ENCODE results near the gene CFAP43. TPM values are rescaled to one million over a fixed set of nuclear protein-coding genes. Genes with fewer than 3 reads are reported as not detected.

The CFAP43 gene
- total and polyA plus RNA-seq, 2 of the 8 experiments (the other 6 are each of a cell fraction or from before 2014, with no cell fraction given), result 0.11 to 0.27 TPM

GRCh38 chr10:104130041-104130440 is 102.1 kb downstream of the CFAP43 start:
- CTCF ChIA-PET (ENCODE audit: partially characterized antibody), result interaction anchor here (0.8 to 2.9 kb wide), 4 partner anchors 8 to 60 kb away, joined by 3 to 13 read pairs (median 8); partner anchors contain the start of gene SFR1
- Histone ChIP-seq H3K27ac (ENCODE audit: low read depth, low read length) (no peak overlapping the region), H3K4me3 (ENCODE audit: extremely low read depth in 1 of 4, insufficient read depth in 2 of 4, low read depth in 3 of 4, low read length in 4 of 4) (no peak overlapping the region)
- TF ChIP-seq SAP30 (IDR thresholded peaks at IDR 0.05; ENCODE audit: insufficient read depth, insufficient replicate concordance, low read length) (no peak), EGR1 (IDR thresholded peaks at IDR 0.05; ENCODE audit: borderline replicate concordance, low read depth, low read length) (no peak), TCF12 (IDR thresholded peaks at IDR 0.05; ENCODE audit: low read depth, low read length) (no peak), ATF2 (IDR thresholded peaks at IDR 0.05; ENCODE audit: low read length) (no peak), RXRA (IDR thresholded peaks at IDR 0.05; ENCODE audit: insufficient read depth, low read depth, low read length) (no peak), NRF1 (IDR thresholded peaks at IDR 0.05; ENCODE audit: low read depth, low read length) (no peak), KDM1A (IDR thresholded peaks at IDR 0.05; ENCODE audit: borderline replicate concordance, low read length) (no peak)

More at GRCh38 chr10:104130041-104130440, 102.1 kb downstream of the CFAP43 start:
- H4K20me1 ChIP-seq (replicated peaks in 1 of 2; ENCODE audit: control insufficient read depth in 1 of 2, insufficient read depth in 2 of 2, low read length in 2 of 2), result no peaks in the 10 kb centered on the region
- no peaks in the 10 kb centered on the region for H3K79me2 ChIP-seq (ENCODE audit: control insufficient read depth in 1 of 2, insufficient read depth in 2 of 2, low read length in 2 of 2)
- H2BK15ac ChIP-seq (ENCODE audit: low read length), result no peak overlapping the region
- H4K8ac ChIP-seq (ENCODE audit: extremely low read depth, insufficient read depth, low read length), result no peak overlapping the region
- H3K27me3 ChIP-seq (replicated peaks in 1 of 4; ENCODE audit: control insufficient read depth in 3 of 4, extremely low read depth in 1 of 4, insufficient read depth in 3 of 4, low read length in 3 of 4), result peaks cover 0 to 2% (median 0%) of the 10 kb centered on the region in 4 experiments; a peak in 1 of 7 replicates
- H2AK5ac ChIP-seq (ENCODE audit: low read depth, low read length), result no peak overlapping the region
- no peak overlapping the region for H2BK12ac ChIP-seq (ENCODE audit: low read depth, low read length)
- no peak overlapping the region for H2BK5ac ChIP-seq (ENCODE audit: low read depth, low read length)
- no peaks in the 10 kb centered on the region for H3K79me1 ChIP-seq (ENCODE audit: low read depth, low read length)
- H3K14ac ChIP-seq (ENCODE audit: insufficient read length), result no peak overlapping the region
- H4K5ac ChIP-seq (ENCODE audit: insufficient read length, low read depth, low read length), result no peak overlapping the region
- POLR2A ChIA-PET (ENCODE audit: partially characterized antibody), result interaction anchor here (2.3 kb wide), 1 partner anchor 9 kb away, joined by 17 read pairs; the partner anchor contains the start of gene SFR1
- no peak overlapping the region for H4K91ac ChIP-seq (replicated peaks; ENCODE audit: insufficient read length, low read length)
- H3K4me1 ChIP-seq (replicated peaks in 1 of 4; ENCODE audit: control insufficient read depth in 3 of 4, insufficient read depth in 4 of 4, low read length in 3 of 4), result no peaks in the 10 kb centered on the region; a peak in 2 of 7 replicates
- H2AFZ ChIP-seq (ENCODE audit: low read length), result no peak overlapping the region
- FAIRE-seq, result no peak
- DNase-seq (ENCODE audit: low read depth in 1 of 2, low spot score in 2 of 2), result no peak
- H3K56ac ChIP-seq (replicated peaks; ENCODE audit: insufficient read length, low read depth, low read length), result no peak overlapping the region
- H3K9me3 ChIP-seq (ENCODE audit: insufficient read depth in 2 of 2, low read depth in 1 of 2, low read length in 1 of 2), result no peaks in the 10 kb centered on the region
- no peak overlapping the region for H3K23ac ChIP-seq (ENCODE audit: insufficient read length)
- 86% methylated on average over 3 of the region's 3 CpGs; no CpG with 5 or more reads in 1 of the 2 experiments for WGBS, 2 experiments (ENCODE audit: extremely low coverage in 1 of 2, insufficient coverage in 1 of 2, insufficient read length in 1 of 2, insufficient replicate concordance in 2 of 2, low coverage in 1 of 2, low lambda C conversion rate in 2 of 2, missing lambda C conversion rate in 1 of 2)
- no peak overlapping the region for H3K4me2 ChIP-seq (ENCODE audit: insufficient read depth in 1 of 2, low read depth in 2 of 2, low read length in 2 of 2)
- H3K9ac ChIP-seq (replicated peaks in 1 of 4; ENCODE audit: extremely low read depth in 1 of 4, low read depth in 3 of 4, low read length in 3 of 4), result no peak overlapping the region
- no peak overlapping the region for H3K4ac ChIP-seq (replicated peaks; ENCODE audit: insufficient read length, low read depth, low read length)
- H3K18ac ChIP-seq (ENCODE audit: extremely low read depth, low read length), result no peak overlapping the region
- no peaks in the 10 kb centered on the region for H3K23me2 ChIP-seq (ENCODE audit: low read depth, low read length)
- no peak overlapping the region for H2BK20ac ChIP-seq (ENCODE audit: low read length)
- H3K36me3 ChIP-seq (ENCODE audit: control insufficient read depth in 2 of 4, insufficient read depth in 4 of 4, low read length in 3 of 4), result no peaks in the 10 kb centered on the region; a peak in 1 of 8 replicates
- no peak overlapping the region for H2BK120ac ChIP-seq (replicated peaks; ENCODE audit: low read depth, low read length)

Measured in H1 (cell line).